Ishikawa (cell line): Measurements from ENCODE around the gene IQCM.

ENCODE experiments used
- CEBPB ChIP-seq: IDR thresholded peaks from 2 replicates; pipeline ENCODE4 v1.6.1; 2012
- CREB1 ChIP-seq: IDR thresholded peaks from 2 replicates; pipeline ENCODE4 v1.6.1; 2012; ENCODE audit warnings: low read depth
- EGR1 ChIP-seq: IDR thresholded peaks from 2 replicates; pipeline ENCODE4 v1.6.1; 2012
- EP300 ChIP-seq: IDR thresholded peaks from 2 replicates; pipeline ENCODE4 v1.6.1; 2012; ENCODE audit warnings: borderline replicate concordance
- FOXM1 ChIP-seq: IDR thresholded peaks from 2 replicates; pipeline ENCODE4 v1.6.1; 2012; ENCODE audit warnings: low read depth, borderline replicate concordance
- MAX ChIP-seq: IDR thresholded peaks from 2 replicates; pipeline ENCODE4 v1.6.1; 2012
- NFIC ChIP-seq: IDR thresholded peaks from 2 replicates; pipeline ENCODE4 v1.6.1; 2012
- RAD21 ChIP-seq: IDR thresholded peaks from 2 replicates; pipeline ENCODE4 v1.6.1; 2012; ENCODE audit warnings: low read depth
- REST ChIP-seq: IDR thresholded peaks from 2 replicates; pipeline ENCODE4 v1.6.1; 2012; ENCODE audit warnings: low read depth, mild to moderate bottlenecking
- TAF1 ChIP-seq: IDR thresholded peaks from 2 replicates; pipeline ENCODE4 v1.6.1; 2012; ENCODE audit warnings: low read depth, mild to moderate bottlenecking
- TCF12 ChIP-seq: IDR thresholded peaks from 2 replicates; pipeline ENCODE4 v1.6.1; 2012; ENCODE audit warnings: low read depth
- TEAD4 ChIP-seq: IDR thresholded peaks from 2 replicates; pipeline ENCODE4 v1.6.1; 2012
- USF1 ChIP-seq: IDR thresholded peaks from 2 replicates; pipeline ENCODE4 v1.6.1; 2012
- YY1 ChIP-seq: IDR thresholded peaks from 2 replicates; pipeline ENCODE4 v1.6.1; 2012; ENCODE audit warnings: low read depth

- no peak for TF ChIP-seq TAF1
- TF ChIP-seq YY1 = no peak
- no peak for TF ChIP-seq NFIC
- TF ChIP-seq CREB1 = no peak
- no peak for TF ChIP-seq RAD21
- TF ChIP-seq TEAD4 = no peak
- TF ChIP-seq USF1 = no peak
- no peak for TF ChIP-seq FOXM1
- TF ChIP-seq EP300 = no peak
- TF ChIP-seq REST = no peak
- TF ChIP-seq EGR1 = no peak
- TF ChIP-seq CEBPB = no peak
- TF ChIP-seq TCF12 = no peak
- TF ChIP-seq MAX = no peak
These were observed 303.9 kb downstream of the IQCM start for GRCh38 chr4:149511558-149512298.
